Thoracic aorta (tissue), 2 donors: Measurements from ENCODE around the gene TLE5. TPM values are rescaled to one million over a fixed set of nuclear protein-coding genes. Genes with fewer than 3 reads are reported as not detected.

Source experiments
- ATAC-seq: fragments of 150-250 bp; one replicate; pipeline ENCODE4 v1.8.0; 2017; ENCODE audit warnings: low read depth; ENCODE audit not compliant: insufficient number of reproducible peaks, low FRiP score
- DNase-seq: peaks from one replicate; pipeline ENCODE4 v3.0.0-alpha.2; 2020; ENCODE audit warnings: low spot score
- H3K27ac ChIP-seq, 2 donors: fragments of 200-600 bp; sonication (generic); 1 replicate in 1 of 2; 2 replicates in 1 of 2; pipeline ENCODE4 v1.5.1; 2016; ENCODE audit warnings: mild to moderate bottlenecking in 2 of 2, moderate library complexity in 2 of 2
- H3K27me3 ChIP-seq: fragments of 200-600 bp; sonication (generic); replicated peaks from 2 replicates; pipeline ENCODE4 v1.6.0; 2016; ENCODE audit warnings: mild to moderate bottlenecking; ENCODE audit not compliant: insufficient read depth
- H3K36me3 ChIP-seq: fragments of 200-600 bp; sonication (generic); one replicate; pipeline ENCODE4 v1.5.1; 2016
- H3K4me1 ChIP-seq, 2 donors: fragments of 200-600 bp; sonication (generic); 1 replicate in 1 of 2; 2 replicates in 1 of 2; pipeline versions ENCODE4 v1.5.1 to v1.6.0; 2016; ENCODE audit warnings: low read depth in 2 of 2, mild to moderate bottlenecking in 1 of 2; ENCODE audit not compliant: control insufficient read depth in 1 of 2
- H3K4me3 ChIP-seq: fragments of 200-600 bp; sonication (generic); 2 replicates; pipeline ENCODE4 v1.5.1; 2016; ENCODE audit warnings: mild to moderate bottlenecking
- H3K9me3 ChIP-seq: fragments of 200-600 bp; sonication (generic); 2 replicates; pipeline ENCODE4 v1.5.1; 2016
- CTCF ChIP-seq: fragments of 200-600 bp; sonication (generic); IDR thresholded peaks from one replicate; pipeline ENCODE4 v1.5.1; 2019; ENCODE audit warnings: antibody characterized with exemption
- total RNA-seq, 2 donors: library from RNA; depleted of rRNA; stranded (reverse); fragments of >200 nt; gene quantifications; one replicate each; pipeline versions ENCODE4 v1.1.0 to v1.2.3, GENCODE V29; 2016

TLE5 gene
- total RNA-seq, 2 donors from 2014 or later = 346 to 448 TPM

GRCh38 chr19:3107658-3108057 is 45.4 kb upstream of the TLE5 start:
- peaks cover 9 to 28% of the 10 kb centered on the region in 2 donors for H3K4me1 ChIP-seq
- TF ChIP-seq CTCF = no peak

GRCh38 chr19:3106509-3107141 is 44.3 kb upstream of the TLE5 start:
- H3K27ac ChIP-seq = no peak overlapping the region
- ATAC-seq = no peak
- H3K4me1 ChIP-seq = peaks cover 9 to 32% of the 10 kb centered on the region in 2 donors
- H3K27me3 ChIP-seq = no peaks in the 10 kb centered on the region
- no peak for DNase-seq
- peaks cover 11% of the 10 kb centered on the region for H3K36me3 ChIP-seq
- no peaks in the 10 kb centered on the region for H3K9me3 ChIP-seq
- TF ChIP-seq CTCF = no peak
- no peak overlapping the region for H3K4me3 ChIP-seq

More at GRCh38 chr19:3107658-3108057, 45.4 kb upstream of the TLE5 start:
- DNase-seq (no peak), ATAC-seq (no peak)
- Histone ChIP-seq H3K27ac (no peak overlapping the region), H3K27me3 (no peaks in the 10 kb centered on the region), H3K9me3 (no peaks in the 10 kb centered on the region), H3K4me3 (no peak overlapping the region), H3K36me3 (peaks cover 11% of the 10 kb centered on the region)

- DNase-seq (no peak), ATAC-seq (no peak)
- no peak overlapping the region for H3K27ac ChIP-seq
- H3K4me1 ChIP-seq = peaks cover 9 to 39% of the 10 kb centered on the region in 2 donors
- H3K36me3 ChIP-seq = peaks cover 6% of the 10 kb centered on the region
- no peak overlapping the region for H3K4me3 ChIP-seq
- no peaks in the 10 kb centered on the region for H3K27me3 ChIP-seq
- H3K9me3 ChIP-seq = no peaks in the 10 kb centered on the region
- no peak for TF ChIP-seq CTCF
These were observed 43.6 kb upstream of the TLE5 start for GRCh38 chr19:3105641-3106508.

- Histone ChIP-seq H3K9me3 (no peaks in the 10 kb centered on the region), H3K4me3 (no peak overlapping the region), H3K27ac (no peak overlapping the region), H3K4me1 (peaks cover 9 to 51% of the 10 kb centered on the region in 2 donors), H3K36me3 (no peaks in the 10 kb centered on the region), H3K27me3 (no peaks in the 10 kb centered on the region)
- no peak for DNase-seq
- no peak for ATAC-seq
- TF ChIP-seq CTCF = no peak
These were observed 42.4 kb upstream of the TLE5 start for GRCh38 chr19:3104708-3104983.

GRCh38 chr19:3102239-3103140 is 40.2 kb upstream of the TLE5 start:
- Histone ChIP-seq H3K4me1 (peaks cover 26 to 67% of the 10 kb centered on the region in 2 donors), H3K27ac (no peak overlapping the region), H3K36me3 (no peaks in the 10 kb centered on the region), H3K9me3 (no peaks in the 10 kb centered on the region), H3K4me3 (no peak overlapping the region), H3K27me3 (no peaks in the 10 kb centered on the region)
- DNase-seq (no peak), ATAC-seq (no peak)
- TF ChIP-seq CTCF = no peak
